GM21447 (cell line): ENCODE data around the gene SERPINA5.

Experiments used
- ATAC-seq: cut with Tn5 transposase; IDR thresholded peaks from one replicate; pipeline ENCODE4 v1.9.1; 2021; ENCODE audit not compliant: unreplicated experiment

The SERPINA5 gene

GRCh38 chr14:94581127-94581999 is at the start of gene SERPINA5:
TSS of gene SERPINA5 (plus strand) at chr14:94581426. CDS start at chr14:94587363, 5,937 bp downstream.
- ATAC-seq = no peak

GRCh38 chr14:94532447-94532846 is 48.8 kb upstream of the SERPINA5 start:
- no peak for ATAC-seq

- no peak for ATAC-seq
Measured at GRCh38 chr14:94535506-94535905, 45.7 kb upstream of the SERPINA5 start.

GRCh38 chr14:94536836-94537235 is 44.4 kb upstream of the SERPINA5 start:
- no peak for ATAC-seq

GRCh38 chr14:94538070-94538740 is 43.0 kb upstream of the SERPINA5 start:
- no peak for ATAC-seq

GRCh38 chr14:94539181-94539580 is 42.0 kb upstream of the SERPINA5 start:
- ATAC-seq = no peak

GRCh38 chr14:94540031-94540794 is 41.0 kb upstream of the SERPINA5 start:
- no peak for ATAC-seq

GRCh38 chr14:94541234-94541975 is 39.8 kb upstream of the SERPINA5 start:
- ATAC-seq = no peak

- no peak for ATAC-seq
Measured at GRCh38 chr14:94542111-94542810, 39.0 kb upstream of the SERPINA5 start.

- no peak for ATAC-seq
Measured at GRCh38 chr14:94542811-94543440, 38.3 kb upstream of the SERPINA5 start.

GRCh38 chr14:94543449-94544124 is 37.6 kb upstream of the SERPINA5 start:
- no peak for ATAC-seq

GRCh38 chr14:94544726-94545125 is 36.5 kb upstream of the SERPINA5 start:
- no peak for ATAC-seq

- ATAC-seq = no peak
Measured at GRCh38 chr14:94545131-94545841, 35.9 kb upstream of the SERPINA5 start.

- no peak for ATAC-seq
Measured at GRCh38 chr14:94547151-94547680, 34.0 kb upstream of the SERPINA5 start.

- ATAC-seq = no peak
Measured at GRCh38 chr14:94547726-94548125, 33.5 kb upstream of the SERPINA5 start.

- no peak for ATAC-seq
Measured at GRCh38 chr14:94548131-94548998, 32.9 kb upstream of the SERPINA5 start.
